SW 1271 (cell line): ENCODE results near the gene TMCC1.
A peak's percentile ranks its signal among the peaks of the same experiment; 100 is the strongest.
"Not testable (repeated sequence)": the region's sequence is repeated elsewhere in the genome, so short reads cannot be mapped to it uniquely, and the experiment has no call there.

Experiments used
- DNase-seq, 2 experiments: peaks; one replicate each; lab custom pipeline; 2025; lab: John Stamatoyannopoulos, UW

The TMCC1 gene

DNA sequence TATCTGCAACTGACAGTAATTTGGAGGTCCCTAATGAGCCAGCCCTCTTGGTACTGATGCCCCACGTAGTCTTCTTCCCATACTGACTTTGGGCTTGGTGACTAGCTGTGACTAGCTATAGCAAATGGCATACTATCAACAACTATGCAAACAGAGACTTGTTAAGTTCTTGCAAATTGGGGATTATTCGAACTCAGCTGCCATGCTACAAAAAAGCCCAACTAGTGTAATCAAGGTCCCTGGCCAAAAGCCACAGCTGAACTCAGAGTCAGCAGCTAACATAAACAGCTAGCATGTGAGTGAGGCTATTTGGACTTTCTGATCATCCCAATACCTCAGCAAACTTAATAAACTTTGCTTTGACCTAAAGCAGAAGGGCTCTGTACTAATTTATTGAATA is 165.8 kb downstream of the TMCC1 start:
- no peak for DNase-seq

GRCh38 chr3:129723558-129724324 is 169.8 kb downstream of the TMCC1 start:
- DNase-seq: no peak

DNA sequence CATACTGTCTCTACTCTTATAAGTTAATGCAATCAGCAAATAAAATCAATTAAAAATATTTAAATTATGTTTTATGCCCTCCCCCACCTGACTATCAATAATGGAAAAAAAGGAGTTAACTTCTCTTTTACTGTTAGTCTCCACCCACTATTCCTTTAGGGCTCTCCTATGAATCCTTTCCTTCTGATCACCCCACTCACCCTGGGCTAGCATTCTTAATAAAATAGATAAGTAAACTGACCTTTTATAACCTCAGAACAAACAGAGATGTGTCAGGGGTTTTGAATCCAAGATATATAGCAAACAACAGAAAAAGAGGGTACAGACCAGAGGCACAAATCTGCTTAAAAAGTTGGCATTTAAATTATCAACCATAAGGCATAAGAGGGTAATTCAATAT is 171.0 kb downstream of the TMCC1 start:
- no peak for DNase-seq

DNA sequence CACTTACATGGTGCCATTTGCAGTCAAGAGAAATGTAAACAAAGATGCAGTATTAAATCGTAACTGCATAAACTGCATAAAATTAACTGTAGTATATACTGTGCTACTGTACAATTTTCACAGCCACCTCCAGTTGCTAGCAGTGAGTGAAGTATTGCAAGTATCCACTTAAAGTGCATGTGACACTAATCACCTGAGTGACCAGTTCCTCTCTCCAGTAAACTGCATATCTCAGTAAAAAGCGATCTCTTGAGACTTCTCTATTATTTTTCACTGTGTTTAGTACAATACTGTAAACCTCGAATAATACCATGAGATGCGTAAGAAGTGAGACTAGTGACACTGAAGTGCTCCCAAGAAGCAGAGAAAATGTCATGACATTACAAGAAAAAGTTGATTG is 175.3 kb downstream of the TMCC1 start:
- no peak for DNase-seq

DNA sequence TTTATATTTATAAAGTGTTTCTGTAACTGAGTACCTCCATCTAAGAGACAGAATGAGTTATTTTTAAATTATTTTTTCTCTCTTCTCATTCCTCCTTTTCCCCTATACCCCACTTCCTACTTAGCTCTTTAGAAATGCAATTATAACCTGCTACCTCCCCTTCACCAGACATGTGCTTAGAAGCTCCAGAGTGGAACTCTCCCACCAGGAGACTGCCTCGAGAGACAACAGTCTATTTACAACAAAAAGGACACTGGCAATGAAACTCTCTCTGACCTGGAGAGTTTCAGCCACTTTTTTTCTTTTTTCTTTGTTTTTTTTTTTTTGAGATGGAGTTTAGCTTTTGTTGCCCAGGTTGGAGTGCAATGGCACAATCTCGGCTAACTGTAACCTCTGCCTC is 177.7 kb downstream of the TMCC1 start:
- no peak for DNase-seq

- DNase-seq: no peak
Observed at GRCh38 chr3:129708328-129708861, 185.1 kb downstream of the TMCC1 start.

GRCh38 chr3:129705274-129705673 is 188.2 kb downstream of the TMCC1 start:
- no peak for DNase-seq

- DNase-seq: no peak
Observed at GRCh38 chr3:129703913-129704312, 189.6 kb downstream of the TMCC1 start.

DNA sequence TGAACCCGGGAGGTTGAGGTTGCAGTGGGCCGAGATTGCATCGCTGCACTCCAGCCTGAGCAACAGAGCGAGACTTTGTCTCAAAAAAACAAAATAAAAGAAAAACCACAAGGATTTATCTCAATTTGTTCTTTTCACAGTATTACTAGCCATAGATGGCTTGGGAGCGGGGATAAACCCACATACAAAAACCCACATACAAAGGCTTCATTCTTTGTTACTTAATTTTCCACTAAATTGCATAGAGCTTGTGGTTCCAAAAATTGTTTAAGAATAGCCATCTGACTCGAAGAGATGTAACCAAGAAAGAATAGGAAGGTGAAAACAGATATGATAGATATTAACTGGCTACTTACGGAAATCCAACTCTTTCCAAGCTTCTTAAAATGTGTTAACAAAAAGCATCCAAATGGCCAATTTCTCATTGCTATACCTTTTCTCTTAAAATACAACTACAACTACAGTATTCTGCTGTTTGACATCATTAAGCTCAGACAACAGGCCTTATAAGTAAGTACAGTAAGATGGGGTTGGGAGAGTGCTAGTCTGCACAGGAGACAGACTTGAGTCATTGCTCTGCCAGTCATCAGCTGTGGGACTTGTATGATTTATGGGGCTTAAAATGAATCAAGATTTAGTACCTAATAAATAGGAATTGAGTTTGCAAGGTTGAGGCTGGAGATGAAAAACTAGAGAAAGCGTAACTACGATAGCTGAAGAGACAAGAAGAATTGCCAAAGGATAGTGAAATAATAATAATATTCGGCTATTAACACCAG is 190.4 kb downstream of the TMCC1 start:
- no peak for DNase-seq

GRCh38 chr3:129701161-129701560 is 192.3 kb downstream of the TMCC1 start:
- DNase-seq: no peak

GRCh38 chr3:129699612-129700011 is 193.9 kb downstream of the TMCC1 start:
- DNase-seq: no peak

GRCh38 chr3:129699199-129699598 is 194.3 kb downstream of the TMCC1 start:
- no peak for DNase-seq

GRCh38 chr3:129697229-129697969 is 196.1 kb downstream of the TMCC1 start:
- DNase-seq: no peak

- DNase-seq: not testable (repeated sequence)
Observed at GRCh38 chr3:129696430-129696829, 197.1 kb downstream of the TMCC1 start.

GRCh38 chr3:129695230-129695629 is 198.3 kb downstream of the TMCC1 start:
- DNase-seq: no peak

GRCh38 chr3:129694228-129694627 is 199.3 kb downstream of the TMCC1 start:
- DNase-seq: no peak

- no peak for DNase-seq
Observed at GRCh38 chr3:129692743-129693142, 200.8 kb downstream of the TMCC1 start.

GRCh38 chr3:129690963-129691362 is 202.5 kb downstream of the TMCC1 start:
- no peak for DNase-seq

DNA sequence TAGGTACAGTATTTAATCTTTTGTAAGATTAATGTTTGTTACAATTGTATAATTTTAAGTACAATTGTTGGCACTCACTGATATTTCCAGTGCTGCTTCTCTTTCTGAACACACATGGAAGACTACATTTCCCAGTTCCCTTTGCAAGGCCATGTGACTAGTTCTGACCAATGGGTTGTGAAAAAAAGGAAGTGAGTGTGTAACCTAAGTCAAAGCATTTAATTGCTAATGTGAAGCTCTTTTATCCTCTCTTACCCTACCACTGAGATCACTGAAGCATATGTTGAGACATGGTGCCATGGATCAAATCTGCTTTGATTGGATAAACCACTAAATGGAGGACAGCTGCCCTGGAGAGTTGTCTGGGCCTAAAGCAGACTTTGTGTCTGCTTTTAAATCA is 203.1 kb downstream of the TMCC1 start:
- DNase-seq: peak; percentile 35 to 61

DNA sequence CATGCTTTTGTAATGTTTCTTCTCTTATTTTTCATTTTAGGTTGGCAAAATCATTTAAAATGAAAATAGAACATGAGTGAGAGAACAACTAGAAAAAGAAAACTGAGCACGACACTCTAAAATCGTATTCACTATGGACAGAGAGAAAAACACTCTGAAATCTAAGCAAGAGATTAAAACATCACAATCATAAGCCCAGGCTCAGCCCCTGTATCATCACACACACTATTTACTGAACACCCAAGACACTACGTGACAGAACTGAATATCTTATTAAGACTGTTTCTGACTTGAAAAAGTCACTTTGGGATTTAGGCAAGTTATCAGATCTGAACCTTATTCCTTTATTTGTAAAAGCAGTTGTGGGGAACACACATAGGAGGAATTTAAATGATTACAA is 204.5 kb downstream of the TMCC1 start:
- no peak for DNase-seq

- no peak for DNase-seq
Observed at GRCh38 chr3:129688271-129688895, 205.1 kb downstream of the TMCC1 start.

DNA sequence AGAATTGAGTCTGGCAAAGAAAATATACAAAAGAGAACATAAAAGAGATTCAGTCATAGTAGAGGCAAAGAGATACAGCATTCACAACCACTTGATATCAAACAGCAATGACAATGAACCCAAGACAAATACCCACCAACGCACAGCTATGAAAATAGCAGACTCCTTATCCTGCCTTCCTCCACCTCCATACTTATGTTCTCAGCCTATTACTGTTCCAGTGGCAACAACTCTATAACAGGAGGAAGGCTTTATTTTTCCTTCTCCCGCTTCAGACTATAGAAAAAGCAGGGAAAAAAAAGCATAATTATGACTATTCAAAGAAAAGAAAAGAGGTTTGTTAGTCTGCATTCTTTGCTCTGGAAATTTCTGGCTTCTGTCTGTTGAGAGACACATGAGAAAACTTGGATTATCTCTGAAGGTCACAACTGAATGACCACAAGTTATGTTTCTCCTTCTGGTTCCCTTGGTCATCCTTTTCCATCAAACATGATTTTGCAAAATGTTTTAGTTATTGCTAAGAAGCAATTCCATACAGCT is 205.9 kb downstream of the TMCC1 start:
- DNase-seq: no peak
